Bronchial epithelial cell (primary cell): ENCODE results near the gene KMT2B. TPM values are rescaled to one million over a fixed set of nuclear protein-coding genes. Genes with fewer than 3 reads are reported as not detected.
"Not testable (repeated sequence)": the region's sequence is repeated elsewhere in the genome, so short reads cannot be mapped to it uniquely, and the experiment has no call there.

ENCODE experiments used
- DNase-seq: peaks from one replicate; pipeline ENCODE4 v3.0.0-alpha.2; 2010; ENCODE audit warnings: low read depth
- FAIRE-seq: peaks from 2 replicates; lab custom pipeline; 2011; peaks lifted over from hg19 to GRCh38; lab: Jason Lieb, UNC
- H3K27me3 ChIP-seq: 2 replicates; pipeline ENCODE4 v1.5.1; 2011; ENCODE audit warnings: low read length; ENCODE audit not compliant: control insufficient read depth, insufficient read depth
- H3K36me3 ChIP-seq: 2 replicates; pipeline ENCODE4 v1.5.1; 2011; ENCODE audit warnings: low read length; ENCODE audit not compliant: control insufficient read depth, insufficient read depth
- H3K4me3 ChIP-seq: 2 replicates; pipeline ENCODE4 v1.5.1; 2011; ENCODE audit warnings: mild to moderate bottlenecking, low read depth, low read length, control low read depth
- CTCF ChIP-seq: IDR thresholded peaks from 2 replicates; pipeline ENCODE4 v1.5.1; 2011; ENCODE audit warnings: mild to moderate bottlenecking, moderate library complexity, low read length, control low read depth, inconsistent platforms; ENCODE audit not compliant: insufficient read depth, severe bottlenecking
- total RNA-seq: library from RNA; depleted of rRNA; stranded (reverse); fragments of >200 nt; gene quantifications from 2 replicates; pipeline ENCODE4 v1.2.1, GENCODE V29; 2014

KMT2B gene
- total RNA-seq, 1 donor from 2014 or later: 3.4 TPM

GRCh38 chr19:35673121-35673804 is 44.5 kb upstream of the KMT2B start:
- DNase-seq: peak; percentile 60
- FAIRE-seq: no peak

GRCh38 chr19:35675589-35676140 is 42.1 kb upstream of the KMT2B start:
- no peak overlapping the region for H3K4me3 ChIP-seq
- peaks cover 2% of the 10 kb centered on the region for H3K27me3 ChIP-seq
- TF ChIP-seq CTCF: no peak
- DNase-seq (no peak), FAIRE-seq (no peak)
- H3K36me3 ChIP-seq: no peaks in the 10 kb centered on the region

More at GRCh38 chr19:35673121-35673804, 44.5 kb upstream of the KMT2B start:
- H3K4me3 ChIP-seq: peak overlapping the region; percentile 12
- H3K36me3 ChIP-seq: no peaks in the 10 kb centered on the region
- H3K27me3 ChIP-seq: peaks cover 2% of the 10 kb centered on the region
- TF ChIP-seq CTCF: no peak

- TF ChIP-seq CTCF: no peak
- no peak for DNase-seq
- Histone ChIP-seq H3K27me3 (no peaks in the 10 kb centered on the region), H3K4me3 (no peak overlapping the region), H3K36me3 (no peaks in the 10 kb centered on the region)
- FAIRE-seq: no peak
Measured at GRCh38 chr19:35689836-35690235, 28.0 kb upstream of the KMT2B start.

- not testable (repeated sequence) for FAIRE-seq, DNase-seq, H3K4me3 ChIP-seq, H3K36me3 ChIP-seq, H3K27me3 ChIP-seq
Measured at GRCh38 chr19:35691106-35691505, 26.7 kb upstream of the KMT2B start.

GRCh38 chr19:35692010-35692409 is 25.8 kb upstream of the KMT2B start:
- Histone ChIP-seq H3K36me3 (no peaks in the 10 kb centered on the region), H3K27me3 (no peaks in the 10 kb centered on the region), H3K4me3 (no peak overlapping the region)
- peak; percentile 11 for TF ChIP-seq CTCF
- FAIRE-seq (no peak), DNase-seq (no peak)

- DNase-seq (no peak), FAIRE-seq (no peak)
- H3K27me3 ChIP-seq: no peaks in the 10 kb centered on the region
- no peaks in the 10 kb centered on the region for H3K36me3 ChIP-seq
- no peak for TF ChIP-seq CTCF
- H3K4me3 ChIP-seq: no peak overlapping the region
Measured at GRCh38 chr19:35693422-35693821, 24.4 kb upstream of the KMT2B start.
